GM23338 (cell line): Measurements from ENCODE around the gene LANCL1. TPM values are rescaled to one million over a fixed set of nuclear protein-coding genes. Genes with fewer than 3 reads are reported as not detected.

Source experiments
- ATAC-seq: fragments of 200-7000 bp; cut with Tn5 transposase; 3 replicates; pipeline ENCODE4 v1.9.1; 2020
- DNase-seq: peaks from one replicate; pipeline ENCODE4 v3.0.0-alpha.2; 2015; ENCODE audit warnings: low spot score
- H2AFZ ChIP-seq: fragments of 200-600 bp; sonication (generic); 2 replicates; pipeline ENCODE4 v1.8.0; 2016; ENCODE audit warnings: antibody characterized with exemption, mild to moderate bottlenecking, moderate library complexity
- H3F3A ChIP-seq: fragments of 200-600 bp; sonication (generic); replicated peaks from 2 replicates; pipeline ENCODE4 v1.8.0; 2017; ENCODE audit warnings: antibody characterized with exemption, mixed run types, low read depth
- H3K27ac ChIP-seq: fragments of 200-600 bp; sonication (generic); 2 replicates; pipeline ENCODE4 v1.6.1; 2016; ENCODE audit warnings: low read depth
- H3K27me3 ChIP-seq: fragments of 200-600 bp; sonication (generic); 2 replicates; pipeline ENCODE4 v1.8.0; 2016; ENCODE audit warnings: mild to moderate bottlenecking, mixed run types, moderate library complexity; ENCODE audit not compliant: insufficient read depth
- H3K36me3 ChIP-seq: fragments of 200-600 bp; sonication (generic); 2 replicates; pipeline ENCODE4 v1.8.0; 2016; ENCODE audit warnings: mild to moderate bottlenecking; ENCODE audit not compliant: insufficient read depth
- H3K4me1 ChIP-seq: fragments of 200-600 bp; sonication (generic); 2 replicates; pipeline ENCODE4 v1.8.0; 2016; ENCODE audit warnings: mild to moderate bottlenecking, moderate library complexity; ENCODE audit not compliant: insufficient read depth
- H3K4me2 ChIP-seq: fragments of 200-600 bp; sonication (generic); 2 replicates; pipeline ENCODE4 v1.7.1; 2017; ENCODE audit warnings: mixed run types
- H3K4me3 ChIP-seq: fragments of 200-600 bp; sonication (generic); 2 replicates; pipeline ENCODE4 v1.6.1; 2016; ENCODE audit warnings: mixed run types
- H3K79me2 ChIP-seq: fragments of 200-600 bp; sonication (generic); replicated peaks from 2 replicates; pipeline ENCODE4 v1.8.0; 2017; ENCODE audit warnings: mild to moderate bottlenecking; ENCODE audit not compliant: insufficient read depth
- H3K9me2 ChIP-seq: fragments of 200-600 bp; sonication (generic); 2 replicates; pipeline ENCODE4 v1.8.0; 2017; ENCODE audit not compliant: insufficient read depth
- H4K20me1 ChIP-seq: fragments of 200-600 bp; sonication (generic); replicated peaks from 2 replicates; pipeline ENCODE4 v1.8.0; 2017; ENCODE audit warnings: mild to moderate bottlenecking; ENCODE audit not compliant: insufficient read depth
- H3K27ac Mint-ChIP-seq: 2 replicates; pipeline ENCODE4 v1.8.0; 2020; ENCODE audit warnings: inconsistent platforms, mild to moderate bottlenecking, moderate library complexity, mixed read lengths
- H3K27me3 Mint-ChIP-seq: 3 replicates; pipeline ENCODE4 v1.8.0; 2022; ENCODE audit warnings: low read depth, mild to moderate bottlenecking, moderate library complexity, mixed read lengths, inconsistent platforms; ENCODE audit not compliant: insufficient read depth, poor library complexity
- H3K36me3 Mint-ChIP-seq: 3 replicates; pipeline ENCODE4 v1.8.0; 2021; ENCODE audit warnings: low read depth, mild to moderate bottlenecking, inconsistent platforms, moderate library complexity, mixed read lengths
- H3K4me1 Mint-ChIP-seq: 3 replicates; pipeline ENCODE4 v1.8.0; 2020; ENCODE audit warnings: mild to moderate bottlenecking, inconsistent platforms, mixed read lengths
- H3K4me3 Mint-ChIP-seq: 3 replicates; pipeline ENCODE4 v1.8.0; 2021; ENCODE audit warnings: moderate library complexity, mild to moderate bottlenecking, inconsistent platforms, mixed read lengths
- H3K9me3 Mint-ChIP-seq: 3 replicates; pipeline ENCODE4 v1.8.0; 2020; ENCODE audit warnings: moderate library complexity, mild to moderate bottlenecking, inconsistent platforms, mixed read lengths
- CREB1 ChIP-seq: fragments of 250-450 bp; sonication (Bioruptor Pico); IDR thresholded peaks from 2 replicates; pipeline ENCODE4 v1.5.0; 2020; ENCODE audit warnings: low read depth, mild to moderate bottlenecking, moderate library complexity
- CTCF ChIP-seq, 2 experiments: fragments of 200-600 bp in 1 of 2; sonication (generic) in 1 of 2; conservative IDR thresholded peaks; 2 replicates each; pipeline versions ENCODE4 v1.5.1 to v1.6.1; 2016 to 2017; ENCODE audit warnings: antibody characterized with exemption in 2 of 2, low read depth in 2 of 2, mild to moderate bottlenecking in 2 of 2, moderate library complexity in 1 of 2
- ETS1 ChIP-seq: IDR thresholded peaks from 2 replicates; pipeline ENCODE4 v1.6.1; 2016; ENCODE audit warnings: antibody characterized with exemption
- EZH2 ChIP-seq: fragments of 200-600 bp; sonication (generic); IDR thresholded peaks from one replicate; pipeline ENCODE4 v1.8.0; 2017; ENCODE audit warnings: antibody characterized with exemption, mild to moderate bottlenecking, low read depth; ENCODE audit not compliant: unreplicated experiment
- EZH2phosphoT487 ChIP-seq: fragments of 200-600 bp; sonication (generic); IDR thresholded peaks from one replicate; pipeline ENCODE4 v1.8.1; 2018; ENCODE audit warnings: antibody characterized with exemption; ENCODE audit not compliant: unreplicated experiment
- JUNB ChIP-seq: IDR thresholded peaks from one replicate; pipeline ENCODE4 v1.6.1; 2016; ENCODE audit warnings: antibody characterized with exemption; ENCODE audit not compliant: unreplicated experiment
- NANOG ChIP-seq: IDR thresholded peaks from 2 replicates; pipeline ENCODE4 v1.6.1; 2016; ENCODE audit warnings: antibody characterized with exemption, borderline replicate concordance
- POLR2AphosphoS5 ChIP-seq: IDR thresholded peaks from 2 replicates; pipeline ENCODE4 v1.6.1; 2016; ENCODE audit warnings: antibody characterized with exemption, low read depth
- REST ChIP-seq: IDR thresholded peaks from one replicate; pipeline ENCODE4 v1.6.1; 2018; ENCODE audit warnings: antibody characterized with exemption; ENCODE audit not compliant: unreplicated experiment
- STAT1 ChIP-seq: IDR thresholded peaks from one replicate; pipeline ENCODE4 v1.6.1; 2016; ENCODE audit warnings: antibody characterized with exemption; ENCODE audit not compliant: unreplicated experiment
- ZNF114 ChIP-seq: fragments of 250-450 bp; sonication (Bioruptor Pico); IDR thresholded peaks from 2 replicates; pipeline ENCODE4 v1.5.0; 2020; ENCODE audit warnings: mild to moderate bottlenecking, moderate library complexity
- ZNF331 ChIP-seq: fragments of 250-450 bp; sonication (Bioruptor Pico); IDR thresholded peaks from 2 replicates; pipeline ENCODE4 v1.5.0; 2020; ENCODE audit warnings: low read depth, mild to moderate bottlenecking, moderate library complexity
- ZNF462 ChIP-seq: fragments of 250-450 bp; sonication (Bioruptor Pico); IDR thresholded peaks from 2 replicates; pipeline ENCODE4 v1.5.0; 2020; ENCODE audit warnings: mild to moderate bottlenecking, moderate library complexity
- polyA plus RNA-seq: library from polyadenylated mRNA; unstranded; fragments of >200 nt; fragmentation: Nextera tagmentation; extraction: Ambion mirVana; gene quantifications from 2 replicates; pipeline ENCODE4 v1.2.1, GENCODE V29; 2016
- total RNA-seq: library from RNA; depleted of rRNA; stranded (reverse); fragments of >200 nt; shearing (Covaris generic); gene quantifications from 2 replicates; pipeline ENCODE4 v1.2.3, GENCODE V29; 2014

LANCL1 gene
- total and polyA plus RNA-seq, 2 experiments from 2014 or later: 13.4 to 36.8 TPM

GRCh38 chr2:210459880-210460279 lies 16.7 kb downstream of the LANCL1 start:
- Mint-ChIP-seq H3K4me3 (no peak overlapping the region), H3K27ac (no peak overlapping the region), H3K27me3 (no peaks in the 10 kb centered on the region), H3K9me3 (no peaks in the 10 kb centered on the region), H3K4me1 (peaks cover 3% of the 10 kb centered on the region), H3K36me3 (peaks cover 7% of the 10 kb centered on the region)
- no peak for ATAC-seq
- Histone ChIP-seq H3K36me3 (peaks cover 4% of the 10 kb centered on the region; the same call in 1 of the 2 replicates), H3K4me3 (no peak overlapping the region), H3K27me3 (no peaks in the 10 kb centered on the region), H3K4me2 (no peak overlapping the region), H3K79me2 (no peaks in the 10 kb centered on the region), H3K27ac (no peak overlapping the region), H2AFZ (no peak overlapping the region), H4K20me1 (no peaks in the 10 kb centered on the region), H3F3A (no peaks in the 10 kb centered on the region), H3K9me2 (no peaks in the 10 kb centered on the region), H3K4me1 (no peaks in the 10 kb centered on the region)
- TF ChIP-seq JUNB: no peak
- TF ChIP-seq ZNF114 (CRISPR knock-in tag): no peak
- TF ChIP-seq EZH2phosphoT487: no peak
- TF ChIP-seq ZNF331 (CRISPR knock-in tag): no peak
- no peak for TF ChIP-seq CREB1 (CRISPR knock-in tag)
- TF ChIP-seq POLR2AphosphoS5: no peak
- no peak for TF ChIP-seq NANOG
- no peak for TF ChIP-seq ETS1
- TF ChIP-seq CTCF (conservative IDR thresholded peaks at IDR 0.05; ENCODE audit: low read depth in 2 of 2): no peak
- TF ChIP-seq ZNF462 (CRISPR knock-in tag): no peak
- TF ChIP-seq REST: no peak
- no peak for TF ChIP-seq EZH2
- no peak for TF ChIP-seq STAT1
- no peak for DNase-seq
